KMS-11 (cell line): Measurements from ENCODE around the gene CEP41.

Experiments used
- H2AFZ ChIP-seq: fragments of 200-600 bp; sonication (generic); 2 replicates; pipeline ENCODE4 v1.6.1; 2016; ENCODE audit warnings: antibody characterized with exemption, mixed run types, low read depth
- H3K27ac ChIP-seq: fragments of 200-600 bp; sonication (generic); 2 replicates; pipeline ENCODE4 v1.6.1; 2016; ENCODE audit warnings: mild to moderate bottlenecking, mixed run types
- H3K27me3 ChIP-seq: fragments of 200-600 bp; sonication (generic); 2 replicates; pipeline ENCODE4 v1.6.1; 2017; ENCODE audit warnings: mild to moderate bottlenecking, low read depth, mixed run types, moderate library complexity; ENCODE audit not compliant: insufficient read depth
- H3K36me3 ChIP-seq: fragments of 200-600 bp; sonication (generic); 2 replicates; pipeline ENCODE4 v1.6.1; 2017; ENCODE audit warnings: mild to moderate bottlenecking, mixed run types; ENCODE audit not compliant: insufficient read depth
- H3K4me1 ChIP-seq: fragments of 200-600 bp; sonication (generic); 2 replicates; pipeline ENCODE4 v1.6.1; 2016; ENCODE audit warnings: mild to moderate bottlenecking, low read depth, mixed run types; ENCODE audit not compliant: poor library complexity, severe bottlenecking
- H3K4me2 ChIP-seq: fragments of 200-600 bp; sonication (generic); 2 replicates; pipeline ENCODE4 v1.7.0; 2016; ENCODE audit warnings: mild to moderate bottlenecking, mixed run types
- H3K4me3 ChIP-seq: fragments of 200-600 bp; sonication (generic); IDR thresholded peaks from 2 replicates; pipeline ENCODE4 v1.6.1; 2017; ENCODE audit warnings: low read depth, low read length, mixed read lengths; ENCODE audit not compliant: insufficient read depth
- H3K79me2 ChIP-seq: fragments of 200-600 bp; sonication (generic); 2 replicates; pipeline ENCODE4 v1.6.1; 2016; ENCODE audit warnings: low read depth, mixed run types; ENCODE audit not compliant: insufficient read depth
- H3K9ac ChIP-seq: fragments of 200-600 bp; sonication (generic); 2 replicates; pipeline ENCODE4 v1.6.1; 2016; ENCODE audit warnings: mild to moderate bottlenecking, mixed run types
- H4K20me1 ChIP-seq: fragments of 200-600 bp; sonication (generic); 2 replicates; pipeline ENCODE4 v1.6.1; 2016; ENCODE audit warnings: mild to moderate bottlenecking, mixed run types; ENCODE audit not compliant: insufficient read depth
- CTCF ChIP-seq: fragments of 200-600 bp; sonication (generic); conservative IDR thresholded peaks from 2 replicates; pipeline ENCODE4 v1.6.1; 2017; ENCODE audit warnings: low read depth, mild to moderate bottlenecking, antibody characterized with exemption, low read length, moderate library complexity, mixed read lengths

The CEP41 gene

GRCh38 chr7:130463553-130464434, 23.0 kb upstream of the CEP41 start:
- Histone ChIP-seq H3K27ac (no peak overlapping the region), H4K20me1 (no peaks in the 10 kb centered on the region), H3K79me2 (no peaks in the 10 kb centered on the region), H3K36me3 (no peaks in the 10 kb centered on the region), H3K4me3 (no peak overlapping the region), H3K4me2 (no peak overlapping the region), H3K4me1 (peaks cover 1% of the 10 kb centered on the region), H2AFZ (no peak overlapping the region), H3K9ac (no peak overlapping the region), H3K27me3 (no peaks in the 10 kb centered on the region)
- TF ChIP-seq CTCF, result no peak

- H3K36me3 ChIP-seq, result no peaks in the 10 kb centered on the region
- TF ChIP-seq CTCF, result no peak
- no peak overlapping the region for H3K4me2 ChIP-seq
- H3K79me2 ChIP-seq, result no peaks in the 10 kb centered on the region
- no peak overlapping the region for H3K4me3 ChIP-seq
- H3K9ac ChIP-seq, result no peak overlapping the region
- H3K4me1 ChIP-seq, result peaks cover 16% of the 10 kb centered on the region
- H3K27me3 ChIP-seq, result no peaks in the 10 kb centered on the region
- no peaks in the 10 kb centered on the region for H4K20me1 ChIP-seq
- H2AFZ ChIP-seq, result no peak overlapping the region
- no peak overlapping the region for H3K27ac ChIP-seq
Observed at GRCh38 chr7:130461272-130461671, 20.5 kb upstream of the CEP41 start.

GRCh38 chr7:130458257-130458656, 17.4 kb upstream of the CEP41 start:
- no peaks in the 10 kb centered on the region for H3K27me3 ChIP-seq
- no peak overlapping the region for H3K27ac ChIP-seq
- H3K79me2 ChIP-seq, result no peaks in the 10 kb centered on the region
- no peaks in the 10 kb centered on the region for H4K20me1 ChIP-seq
- no peak overlapping the region for H2AFZ ChIP-seq
- peak overlapping the region; percentile 15 for H3K4me2 ChIP-seq
- H3K36me3 ChIP-seq, result no peaks in the 10 kb centered on the region
- no peak overlapping the region for H3K4me3 ChIP-seq
- peaks cover 16% of the 10 kb centered on the region for H3K4me1 ChIP-seq
- H3K9ac ChIP-seq, result no peak overlapping the region
- TF ChIP-seq CTCF, result no peak

GRCh38 chr7:130454959-130455358, 14.1 kb upstream of the CEP41 start:
- H3K79me2 ChIP-seq, result no peaks in the 10 kb centered on the region
- H3K4me2 ChIP-seq, result no peak overlapping the region
- no peak for TF ChIP-seq CTCF
- peaks cover 16% of the 10 kb centered on the region for H3K4me1 ChIP-seq
- H3K27ac ChIP-seq, result no peak overlapping the region
- H3K36me3 ChIP-seq, result no peaks in the 10 kb centered on the region
- no peaks in the 10 kb centered on the region for H4K20me1 ChIP-seq
- H3K4me3 ChIP-seq, result no peak overlapping the region
- no peak overlapping the region for H3K9ac ChIP-seq
- no peak overlapping the region for H2AFZ ChIP-seq
- H3K27me3 ChIP-seq, result no peaks in the 10 kb centered on the region
